Urothelium cell line (cell line): ENCODE results near the gene COL6A1.

Source experiments
- DNase-seq: peaks from one replicate; pipeline ENCODE4 v3.0.0; 2011; ENCODE audit warnings: low spot score, mixed read lengths
- FAIRE-seq: peaks from 2 replicates; lab custom pipeline; 2011; peaks lifted over from hg19 to GRCh38; lab: Jason Lieb, UNC

The COL6A1 gene, protein sequence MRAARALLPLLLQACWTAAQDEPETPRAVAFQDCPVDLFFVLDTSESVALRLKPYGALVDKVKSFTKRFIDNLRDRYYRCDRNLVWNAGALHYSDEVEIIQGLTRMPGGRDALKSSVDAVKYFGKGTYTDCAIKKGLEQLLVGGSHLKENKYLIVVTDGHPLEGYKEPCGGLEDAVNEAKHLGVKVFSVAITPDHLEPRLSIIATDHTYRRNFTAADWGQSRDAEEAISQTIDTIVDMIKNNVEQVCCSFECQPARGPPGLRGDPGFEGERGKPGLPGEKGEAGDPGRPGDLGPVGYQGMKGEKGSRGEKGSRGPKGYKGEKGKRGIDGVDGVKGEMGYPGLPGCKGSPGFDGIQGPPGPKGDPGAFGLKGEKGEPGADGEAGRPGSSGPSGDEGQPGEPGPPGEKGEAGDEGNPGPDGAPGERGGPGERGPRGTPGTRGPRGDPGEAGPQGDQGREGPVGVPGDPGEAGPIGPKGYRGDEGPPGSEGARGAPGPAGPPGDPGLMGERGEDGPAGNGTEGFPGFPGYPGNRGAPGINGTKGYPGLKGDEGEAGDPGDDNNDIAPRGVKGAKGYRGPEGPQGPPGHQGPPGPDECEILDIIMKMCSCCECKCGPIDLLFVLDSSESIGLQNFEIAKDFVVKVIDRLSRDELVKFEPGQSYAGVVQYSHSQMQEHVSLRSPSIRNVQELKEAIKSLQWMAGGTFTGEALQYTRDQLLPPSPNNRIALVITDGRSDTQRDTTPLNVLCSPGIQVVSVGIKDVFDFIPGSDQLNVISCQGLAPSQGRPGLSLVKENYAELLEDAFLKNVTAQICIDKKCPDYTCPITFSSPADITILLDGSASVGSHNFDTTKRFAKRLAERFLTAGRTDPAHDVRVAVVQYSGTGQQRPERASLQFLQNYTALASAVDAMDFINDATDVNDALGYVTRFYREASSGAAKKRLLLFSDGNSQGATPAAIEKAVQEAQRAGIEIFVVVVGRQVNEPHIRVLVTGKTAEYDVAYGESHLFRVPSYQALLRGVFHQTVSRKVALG

DNA sequence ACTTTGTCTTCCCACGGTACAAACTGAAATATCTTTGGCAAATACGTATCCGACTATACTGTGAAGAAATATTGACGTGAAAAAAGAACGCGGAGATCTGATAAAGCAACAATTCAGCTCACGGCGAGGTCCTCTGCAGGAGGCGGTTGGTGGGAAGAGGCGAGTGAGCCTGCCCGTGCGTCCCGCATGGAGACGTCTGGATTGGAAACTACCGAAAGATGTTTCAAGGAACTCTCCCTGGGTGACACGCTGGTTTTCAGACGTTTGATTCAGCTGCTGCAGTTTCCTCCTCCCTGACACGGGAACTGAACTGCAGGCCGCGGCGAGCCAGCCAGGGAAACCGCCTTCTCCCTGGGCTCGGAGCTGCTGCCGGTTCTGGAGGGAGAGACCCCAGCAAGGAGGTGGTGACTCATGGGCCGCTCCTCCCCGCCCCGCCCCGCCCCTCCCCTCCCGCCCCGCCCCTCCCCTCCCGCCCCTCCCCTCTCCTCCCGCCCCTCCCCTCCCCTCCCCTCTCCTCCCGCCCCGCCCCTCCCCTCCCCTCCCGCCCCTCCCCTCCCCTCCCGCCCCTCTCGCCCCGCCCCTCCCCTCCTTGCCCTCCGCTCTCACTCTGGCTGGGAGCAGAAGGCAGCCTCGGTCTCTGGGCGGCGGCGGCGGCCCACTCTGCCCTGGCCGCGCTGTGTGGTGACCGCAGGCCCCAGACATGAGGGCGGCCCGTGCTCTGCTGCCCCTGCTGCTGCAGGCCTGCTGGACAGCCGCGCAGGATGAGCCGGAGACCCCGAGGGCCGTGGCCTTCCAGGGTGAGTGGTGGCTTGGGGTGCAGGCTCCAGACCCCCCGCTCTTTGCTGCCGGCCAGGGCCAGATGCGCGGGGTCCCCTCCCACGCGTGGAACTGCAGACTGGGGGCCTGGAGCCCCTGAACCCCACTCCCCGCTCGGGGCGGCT is at the start of gene COL6A1:
Gene COL6A1 (plus strand): TSS at position 620 of the 941 bp plus-strand sequence. CDS start 81 bp downstream, at position 701.
- peak; percentile 86 for DNase-seq
- peak; percentile 52 for FAIRE-seq

DNA sequence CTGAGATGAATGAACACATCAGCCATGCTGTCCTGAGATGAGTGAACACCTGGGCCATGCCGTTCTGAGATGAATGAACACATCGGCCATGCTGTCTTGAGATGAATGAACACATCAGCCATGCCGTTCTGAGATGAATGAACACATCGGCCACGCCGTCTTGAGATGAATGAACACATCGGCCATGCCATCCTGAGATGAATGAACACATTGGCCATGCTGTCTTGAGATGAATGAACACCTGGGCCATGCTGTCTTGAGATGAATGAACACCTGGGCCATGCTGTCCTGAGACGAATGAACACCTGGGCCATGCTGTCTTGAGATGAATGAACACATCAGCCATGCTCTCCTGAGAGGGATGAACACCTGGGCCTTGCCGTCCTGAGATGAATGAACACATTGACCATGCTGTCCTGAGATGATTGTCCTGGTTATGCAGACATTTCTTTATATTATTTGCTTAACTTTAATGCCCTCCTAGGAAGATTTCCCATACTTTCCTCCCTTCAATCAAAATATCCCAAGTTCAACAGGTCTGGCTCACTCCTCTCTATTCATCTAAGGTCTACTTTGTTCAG is 48.6 kb upstream of the COL6A1 start:
- FAIRE-seq (no peak), DNase-seq (no peak)

DNA sequence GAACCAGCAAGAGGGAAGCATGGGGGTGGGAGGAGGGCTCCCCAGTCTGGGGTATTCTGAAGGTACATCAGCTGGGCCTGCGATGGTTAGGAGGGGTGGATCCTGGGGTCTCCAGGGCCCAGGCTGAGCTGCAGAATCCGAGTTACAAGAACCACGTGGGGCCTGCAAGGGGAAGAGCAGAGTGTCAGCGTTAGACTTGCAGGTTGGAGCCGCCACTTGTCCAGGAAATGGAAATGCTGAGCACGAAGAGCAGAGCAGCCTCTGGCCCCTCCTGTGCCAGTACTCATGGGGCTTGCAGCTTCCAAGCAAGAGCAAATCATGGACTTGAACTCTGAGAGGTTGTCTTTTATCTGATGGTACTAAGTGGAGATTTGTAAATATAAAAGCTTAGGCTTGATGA is 47.5 kb upstream of the COL6A1 start:
- FAIRE-seq, result no peak
- DNase-seq, result no peak

DNA sequence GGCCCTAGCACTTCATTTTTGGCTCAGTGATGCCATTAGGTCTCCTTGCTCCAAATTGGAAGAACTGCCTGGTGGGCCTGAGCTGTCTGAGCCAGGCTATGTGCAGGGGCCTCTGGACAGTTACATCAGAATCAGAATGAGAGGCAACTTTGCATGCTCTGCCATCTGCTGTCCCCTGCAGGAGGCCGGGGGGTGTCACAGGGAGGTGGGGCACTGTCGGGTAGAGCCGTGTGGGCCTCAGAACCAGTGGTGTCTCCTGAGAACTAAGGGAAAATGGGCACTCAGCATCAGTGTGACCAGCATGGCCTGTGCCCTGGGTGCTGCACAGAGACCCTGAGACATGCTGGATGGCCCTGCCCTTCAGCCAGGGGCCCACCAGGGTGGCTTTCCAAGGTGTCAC is 47.0 kb upstream of the COL6A1 start:
- DNase-seq (no peak), FAIRE-seq (no peak)

DNA sequence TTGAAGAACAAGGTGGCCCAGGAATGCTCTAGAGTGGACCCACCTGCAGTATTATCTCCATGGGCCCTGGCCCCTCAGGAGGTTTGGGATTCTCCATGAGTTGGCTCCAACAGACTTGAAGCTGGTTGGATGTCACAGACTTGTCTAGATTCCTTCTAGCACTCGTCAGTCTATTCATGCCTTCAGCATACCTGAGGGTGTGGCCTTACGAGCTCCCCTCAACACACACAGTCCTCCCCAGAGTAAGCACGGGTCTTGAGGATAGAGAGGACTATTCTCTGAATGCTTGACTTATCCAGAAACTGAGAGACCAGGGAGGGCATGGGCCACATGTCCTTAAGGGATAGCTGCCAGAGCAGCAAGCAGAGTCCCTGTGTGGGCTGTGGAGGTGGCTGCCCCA is 45.9 kb upstream of the COL6A1 start:
- DNase-seq (no peak), FAIRE-seq (no peak)

DNA sequence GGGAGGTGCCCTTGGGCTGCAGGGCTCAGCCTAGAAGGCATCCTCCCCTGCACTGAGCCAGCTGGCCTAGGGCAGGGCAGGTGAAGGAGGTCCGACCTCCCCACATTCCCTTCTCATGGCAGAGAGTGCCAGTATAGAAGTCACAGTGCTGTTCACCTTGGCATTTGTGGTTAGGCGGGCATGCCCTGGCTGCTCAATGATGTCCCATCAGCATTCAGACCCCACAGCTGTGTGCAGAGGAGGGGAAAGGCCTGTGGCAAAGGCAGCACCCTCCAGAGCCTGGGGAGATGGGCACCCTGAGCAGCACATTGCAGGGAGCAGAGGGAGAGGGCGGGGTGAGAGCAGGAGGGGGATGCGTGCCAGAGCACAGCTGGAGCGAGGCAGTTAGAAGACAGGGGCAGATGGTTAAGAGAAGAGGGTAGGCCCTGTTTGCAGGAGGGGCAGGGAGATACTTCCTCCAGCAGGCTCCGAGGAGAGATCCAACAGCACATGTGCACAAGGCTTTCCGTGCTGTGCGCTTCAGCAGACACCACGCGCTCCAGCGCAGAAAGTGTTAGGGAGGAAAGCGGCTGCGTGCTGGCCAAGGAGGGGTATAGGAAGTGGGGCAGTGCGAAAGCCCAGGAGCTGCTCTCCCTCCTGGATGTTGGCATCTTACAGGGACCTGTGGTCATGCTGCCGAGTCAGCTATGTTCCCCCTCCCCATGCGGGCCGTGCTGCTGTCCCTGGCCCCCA is 43.7 kb upstream of the COL6A1 start:
- no peak for DNase-seq

DNA sequence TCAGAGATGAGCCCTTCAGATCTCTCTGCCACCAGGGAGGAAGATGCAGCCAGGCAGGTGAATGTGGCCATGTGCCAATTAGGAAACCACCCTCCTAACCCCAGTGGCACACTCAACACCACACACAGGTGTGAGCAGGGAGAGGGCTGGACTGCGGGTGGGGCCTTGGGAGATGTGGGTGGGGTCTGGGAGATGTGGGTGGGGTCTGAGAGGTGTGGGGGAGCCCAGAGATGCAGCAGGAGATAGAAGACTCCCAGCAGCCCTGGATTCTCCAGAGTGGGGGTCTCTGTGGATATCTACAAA is 43.2 kb upstream of the COL6A1 start:
- no peak for DNase-seq
- no peak for FAIRE-seq

More for the DNA sequence above, 43.7 kb upstream of the COL6A1 start:
- no peak for FAIRE-seq

DNA sequence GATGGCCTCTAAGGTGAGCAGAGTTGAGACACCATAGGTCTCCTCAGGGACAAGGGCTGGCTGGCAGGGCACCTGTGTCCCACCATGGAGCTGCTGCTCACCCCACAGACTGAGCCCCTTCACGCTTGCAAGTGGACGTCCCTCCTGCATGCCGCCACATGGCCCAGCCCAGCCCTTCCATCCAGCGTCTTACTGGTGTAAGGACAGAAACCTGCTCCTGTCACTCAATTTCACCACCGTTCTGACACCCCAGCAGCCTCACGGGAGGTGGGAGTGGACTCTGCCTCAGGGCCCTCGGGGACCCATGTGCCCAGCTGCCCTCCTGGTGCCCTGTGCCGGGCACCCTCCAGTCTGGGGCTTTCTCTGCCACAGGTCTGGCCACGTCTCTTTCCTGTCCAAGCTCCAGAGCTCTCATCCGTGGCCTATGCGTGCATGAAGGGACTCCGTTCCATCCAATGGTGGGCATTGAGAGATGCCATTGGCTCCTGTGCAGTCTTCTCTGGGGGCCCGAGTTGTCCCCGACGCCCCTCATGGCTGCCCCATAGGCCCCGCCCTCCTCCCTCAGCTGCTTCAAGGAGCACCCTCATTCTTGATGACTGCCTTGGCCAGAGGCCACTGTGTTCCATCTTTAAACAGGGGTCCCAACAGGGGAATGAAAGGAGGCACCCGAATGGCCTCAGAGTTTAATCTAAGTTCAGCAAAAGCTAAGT is 42.6 kb upstream of the COL6A1 start:
- no peak for FAIRE-seq
- no peak for DNase-seq

DNA sequence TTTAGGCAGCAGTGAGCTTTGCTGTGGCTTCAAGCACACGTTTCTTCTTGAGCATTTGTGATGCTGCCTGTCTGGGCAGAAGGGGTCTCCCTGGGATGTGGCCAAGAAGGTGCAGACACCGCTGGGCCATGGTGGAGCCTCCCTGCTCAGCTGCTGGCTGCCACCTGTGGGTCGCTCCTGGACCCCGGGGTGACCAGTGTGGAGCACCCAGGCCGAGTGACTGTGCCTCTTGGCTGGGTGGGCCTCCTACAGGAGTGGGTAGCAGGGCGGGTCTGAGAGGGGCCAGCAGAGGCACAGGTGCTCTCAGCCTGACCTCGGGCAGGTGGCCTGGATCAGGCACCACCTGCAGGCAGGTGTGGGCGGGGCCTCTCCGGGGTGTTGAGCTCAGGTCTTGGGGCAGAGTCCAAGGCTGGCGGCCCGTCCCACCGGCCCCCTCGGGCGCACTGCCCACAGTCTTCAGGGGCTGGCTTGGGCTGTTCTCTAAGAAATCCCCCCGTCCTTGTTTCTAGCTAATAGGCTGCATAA is 42.0 kb upstream of the COL6A1 start:
- FAIRE-seq, result no peak
- no peak for DNase-seq

DNA sequence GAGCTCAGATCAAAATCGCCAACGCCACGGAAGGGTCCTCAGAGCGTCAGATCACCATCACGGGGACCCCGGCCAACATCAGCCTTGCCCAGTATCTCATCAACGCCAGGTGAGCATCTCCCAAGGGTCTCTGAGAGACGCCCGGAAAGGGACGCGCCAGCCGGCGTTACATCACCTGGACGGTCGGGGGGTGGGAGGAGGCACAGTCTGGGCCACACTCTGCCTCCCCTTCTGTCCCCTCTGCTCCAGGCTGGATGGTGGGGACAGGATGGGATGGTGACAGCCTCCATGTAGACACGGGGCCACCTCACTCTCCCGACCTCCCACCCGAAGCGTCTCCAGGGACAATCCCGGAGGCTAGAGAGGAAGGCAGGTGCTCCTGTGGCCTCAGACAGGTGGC is 41.5 kb upstream of the COL6A1 start:
- no peak for FAIRE-seq

DNA sequence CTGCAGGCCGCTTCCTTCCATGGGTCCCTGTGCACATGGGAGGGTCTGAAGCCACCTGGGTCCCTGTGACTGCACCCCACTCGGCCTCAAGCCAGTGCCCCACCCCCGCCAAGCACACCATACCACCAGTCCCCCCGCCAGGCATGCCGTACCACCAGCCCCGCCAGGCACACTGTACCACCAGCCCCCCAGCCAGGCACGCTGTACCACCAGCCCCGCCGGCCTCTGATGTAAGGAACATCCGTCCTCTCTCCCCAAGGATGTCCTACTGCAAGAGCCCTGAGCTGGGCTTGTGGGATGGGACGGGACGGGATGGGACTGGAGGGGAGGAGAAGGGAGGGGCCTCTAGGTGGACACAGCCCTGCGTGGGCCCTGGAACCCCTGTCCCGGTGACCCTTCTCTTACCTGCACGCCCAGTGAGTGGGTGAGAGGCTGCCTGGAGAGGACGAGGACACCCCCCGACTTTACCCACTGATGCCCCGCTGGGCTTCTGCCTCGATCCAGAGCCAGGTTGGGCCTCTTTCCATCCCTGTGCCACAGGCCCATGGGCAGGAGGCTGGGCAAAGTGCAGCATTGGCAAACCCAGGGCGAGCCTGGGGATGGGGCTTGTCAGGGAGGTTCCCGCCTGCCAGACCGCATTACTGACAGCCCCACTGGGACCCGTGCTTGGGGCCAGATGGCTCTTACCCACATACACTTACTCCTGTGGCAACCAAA is 40.8 kb upstream of the COL6A1 start:
- no peak for DNase-seq
- FAIRE-seq, result no peak

More for the DNA sequence above, 41.5 kb upstream of the COL6A1 start:
- DNase-seq, result no peak

DNA sequence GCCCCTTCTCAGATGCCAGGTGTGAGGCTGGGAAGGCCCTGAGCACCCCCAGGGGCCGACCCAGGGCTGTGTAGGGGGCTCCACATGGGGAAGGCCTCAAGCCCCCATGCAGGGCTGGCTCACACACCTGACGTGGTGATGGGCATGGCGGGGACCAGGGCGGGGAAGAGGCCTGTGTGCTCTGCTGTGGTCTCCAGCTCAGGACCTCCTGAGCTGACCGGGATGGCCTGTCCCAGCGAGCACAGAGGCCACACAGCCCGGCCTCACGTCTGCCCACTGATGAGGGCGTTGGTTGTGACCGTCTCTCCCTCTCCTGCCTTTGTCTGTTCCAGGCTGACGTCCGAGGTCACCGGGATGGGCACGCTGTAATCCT is 40.2 kb upstream of the COL6A1 start:
- DNase-seq (no peak), FAIRE-seq (no peak)

DNA sequence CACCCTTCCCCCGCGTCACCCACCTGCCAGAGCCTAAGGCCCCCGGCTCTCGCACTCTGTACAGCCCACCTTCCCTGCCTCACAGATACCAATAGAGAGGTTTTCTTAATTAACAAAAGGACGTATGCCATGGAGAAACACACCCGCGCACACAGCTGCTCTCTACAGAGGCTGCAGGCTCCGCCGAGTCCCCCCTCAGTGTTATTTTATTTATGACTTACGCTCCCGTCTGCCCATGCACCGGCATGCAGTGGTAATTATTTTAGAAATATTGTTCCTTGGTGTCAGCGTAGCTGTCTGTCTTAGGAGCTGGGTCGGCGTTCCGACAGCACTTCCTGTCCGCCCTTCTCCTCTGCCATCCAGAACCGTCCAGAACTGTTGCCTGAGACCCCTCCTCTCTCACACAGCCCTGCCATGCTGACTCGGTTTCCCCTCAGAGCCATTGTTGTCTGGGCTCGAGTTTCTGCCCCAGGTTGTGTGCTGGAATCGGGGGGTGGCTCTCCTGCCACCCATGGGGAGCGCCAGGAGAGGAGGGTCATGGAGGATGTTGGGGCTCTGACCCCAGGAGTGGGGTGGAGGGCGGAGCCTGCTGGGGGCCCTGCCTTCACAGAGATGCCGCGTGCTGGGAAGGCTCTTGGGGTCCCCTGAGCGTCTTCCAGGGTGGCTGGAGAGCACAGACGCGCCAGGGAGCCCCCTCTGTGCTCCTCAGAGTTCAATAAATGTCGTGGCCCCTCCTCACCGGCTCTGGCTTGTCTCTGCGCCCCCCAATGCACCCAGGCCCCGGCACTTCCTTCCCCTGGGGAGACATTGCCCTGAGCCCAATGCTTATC is 39.6 kb upstream of the COL6A1 start:
- FAIRE-seq (no peak), DNase-seq (no peak)

DNA sequence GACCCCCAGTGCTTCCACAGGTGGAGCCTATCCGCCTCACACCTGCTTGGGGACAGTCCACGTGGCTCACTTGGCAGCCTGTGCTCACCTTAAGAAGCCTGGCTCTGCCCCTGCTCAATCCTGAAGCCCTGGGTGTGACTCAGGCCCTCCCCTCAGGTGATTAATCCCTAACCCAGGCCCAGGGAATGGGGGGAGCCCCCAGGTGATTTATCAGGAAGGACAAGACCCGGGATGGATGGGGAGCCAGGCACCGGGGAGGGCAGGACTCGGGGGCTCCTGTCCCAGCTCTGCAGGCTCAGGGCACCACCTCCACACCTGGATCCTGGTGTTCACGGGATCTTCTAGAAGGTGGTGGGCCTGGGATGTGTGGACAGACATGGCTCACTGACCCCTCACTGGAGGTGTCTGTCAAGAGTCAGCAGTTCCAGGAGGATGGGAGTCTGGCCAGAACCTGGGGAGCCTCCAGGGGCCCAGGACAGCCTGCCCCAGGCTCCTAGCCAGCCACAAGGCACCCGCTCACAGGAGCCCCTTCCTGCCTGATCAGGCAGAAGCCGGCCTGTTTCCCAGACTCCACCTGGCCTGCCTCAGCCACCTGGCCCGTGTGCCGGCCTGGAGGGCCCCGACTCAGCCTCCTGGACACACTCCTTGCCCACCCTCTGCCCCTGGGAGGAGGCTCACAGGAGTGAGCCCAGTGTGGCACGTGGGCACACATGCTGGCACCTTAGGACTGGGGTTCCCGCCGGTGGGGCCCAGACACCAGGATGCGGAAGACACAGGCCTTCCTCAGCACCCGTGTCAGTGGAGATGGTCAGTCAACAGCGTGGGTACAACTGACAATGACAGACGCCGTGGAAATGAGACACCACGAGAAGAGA is 38.6 kb upstream of the COL6A1 start:
- DNase-seq (no peak), FAIRE-seq (no peak)

DNA sequence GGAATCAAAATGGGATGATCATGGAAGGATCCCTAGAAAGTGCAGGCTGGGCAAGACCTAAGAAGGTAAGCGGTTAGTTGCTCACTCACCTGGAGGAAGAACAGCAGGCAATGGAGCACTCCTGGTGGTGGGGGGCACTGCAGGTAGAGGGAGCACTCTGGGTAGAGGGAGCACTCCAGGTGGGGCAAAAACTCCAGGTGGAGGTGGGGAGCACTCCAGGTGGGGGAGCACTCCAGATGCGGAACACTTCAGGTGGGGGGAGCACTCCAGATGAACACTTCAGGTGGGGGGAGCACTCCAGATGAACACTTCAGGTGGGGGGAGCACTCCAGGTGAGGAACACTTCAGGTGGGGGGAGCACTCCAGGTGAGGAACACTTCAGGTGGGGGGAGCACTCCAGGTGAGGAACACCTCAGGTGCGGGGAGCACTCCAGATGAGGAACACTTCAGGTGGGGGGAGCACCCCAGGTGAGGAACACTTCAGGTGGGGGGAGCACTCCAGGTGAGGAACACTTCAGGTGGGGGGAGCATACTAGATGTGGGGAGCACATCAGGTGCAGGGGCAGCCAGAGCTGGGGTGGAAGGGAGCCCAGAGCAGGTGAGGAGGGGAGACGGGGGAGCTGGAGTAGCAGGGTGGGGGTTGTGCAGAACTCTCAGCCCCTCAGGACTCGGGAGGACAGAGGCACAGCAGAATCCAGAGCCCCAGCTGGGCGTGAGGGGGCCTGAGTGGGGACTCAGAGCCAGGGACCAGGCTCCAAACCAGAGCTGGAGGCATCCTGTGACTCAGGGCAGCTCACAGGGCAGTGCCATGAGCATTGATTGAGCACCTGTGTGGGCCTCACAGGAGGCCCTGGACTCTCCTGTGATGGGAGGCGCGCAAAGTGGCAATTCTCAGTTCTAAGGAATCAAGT is 37.7 kb upstream of the COL6A1 start:
- DNase-seq (no peak), FAIRE-seq (no peak)
